Smooth muscle cell (in vitro differentiated cells): ENCODE results near the gene SYNGR3. TPM values are rescaled to one million over a fixed set of nuclear protein-coding genes. Genes with fewer than 3 reads are reported as not detected.

Experiments
- DNase-seq: peaks from one replicate; lab custom pipeline; 2025; ENCODE audit not compliant: unreplicated experiment; lab: John Stamatoyannopoulos, UW
- H2AFZ ChIP-seq: fragments of 200-600 bp; sonication (generic); 2 replicates; pipeline ENCODE4 v1.6.0; 2016; ENCODE audit warnings: antibody characterized with exemption, low read depth, mild to moderate bottlenecking
- H3F3A ChIP-seq: fragments of 200-600 bp; sonication (generic); 2 replicates; pipeline ENCODE4 v1.6.0; 2017; ENCODE audit warnings: antibody characterized with exemption, low read depth
- H3K27ac ChIP-seq: fragments of 200-600 bp; sonication (generic); 2 replicates; pipeline ENCODE4 v1.5.1; 2016; ENCODE audit warnings: low read depth, mild to moderate bottlenecking
- H3K27me3 ChIP-seq: fragments of 200-600 bp; sonication (generic); 2 replicates; pipeline ENCODE4 v1.6.1; 2016; ENCODE audit warnings: low read depth, mild to moderate bottlenecking
- H3K36me3 ChIP-seq: fragments of 200-600 bp; sonication (generic); 2 replicates; pipeline ENCODE4 v1.5.1; 2016; ENCODE audit warnings: low read depth
- H3K4me1 ChIP-seq: fragments of 200-600 bp; sonication (generic); 2 replicates; pipeline ENCODE4 v1.5.1; 2016; ENCODE audit warnings: low read depth
- H3K4me2 ChIP-seq: fragments of 200-600 bp; sonication (generic); 2 replicates; pipeline ENCODE4 v1.6.0; 2016; ENCODE audit warnings: mild to moderate bottlenecking
- H3K4me3 ChIP-seq: fragments of 200-600 bp; sonication (generic); 2 replicates; pipeline ENCODE4 v1.5.1; 2016; ENCODE audit warnings: mild to moderate bottlenecking
- H3K79me2 ChIP-seq: fragments of 200-600 bp; sonication (generic); 2 replicates; pipeline ENCODE4 v1.6.0; 2016; ENCODE audit warnings: low read depth, mild to moderate bottlenecking
- H3K9ac ChIP-seq: fragments of 200-600 bp; sonication (generic); 2 replicates; pipeline ENCODE4 v1.6.0; 2016; ENCODE audit warnings: low read depth
- H3K9me3 ChIP-seq: fragments of 200-600 bp; sonication (generic); replicated peaks from 2 replicates; pipeline ENCODE4 v1.5.1; 2016; ENCODE audit warnings: low read depth
- H4K20me1 ChIP-seq: fragments of 200-600 bp; sonication (generic); 2 replicates; pipeline ENCODE4 v1.6.0; 2016; ENCODE audit warnings: low read depth
- WGBS: methylation state at CpG from one replicate; pipeline ENCODE4 v1.1.7; 2016; ENCODE audit warnings: low lambda C conversion rate; 5-methylcytosine and 5-hydroxymethylcytosine counted together
- polyA plus RNA-seq: library from polyadenylated mRNA; unstranded; fragments of >200 nt; fragmentation: Nextera tagmentation; extraction: Ambion mirVana; gene quantifications from 2 replicates; pipeline ENCODE4 v1.2.1, GENCODE V29; 2016
- total RNA-seq: library from RNA; depleted of rRNA; stranded (reverse); fragments of >200 nt; gene quantifications from 2 replicates; pipeline ENCODE4 v1.2.3, GENCODE V29; 2014
- TF ChIP-seq, protein P1 (sequence below): fragments of 200-600 bp; sonication (generic); IDR thresholded peaks from 2 replicates; pipeline ENCODE4 v1.5.1; 2017; ENCODE audit warnings: borderline replicate concordance, mild to moderate bottlenecking, antibody characterized with exemption; ENCODE audit not compliant: insufficient read depth, poor library complexity, severe bottlenecking

Gene SYNGR3
- total and polyA plus RNA-seq, 2 experiments from 2014 or later: 3.0 to 8.7 TPM

DNA sequence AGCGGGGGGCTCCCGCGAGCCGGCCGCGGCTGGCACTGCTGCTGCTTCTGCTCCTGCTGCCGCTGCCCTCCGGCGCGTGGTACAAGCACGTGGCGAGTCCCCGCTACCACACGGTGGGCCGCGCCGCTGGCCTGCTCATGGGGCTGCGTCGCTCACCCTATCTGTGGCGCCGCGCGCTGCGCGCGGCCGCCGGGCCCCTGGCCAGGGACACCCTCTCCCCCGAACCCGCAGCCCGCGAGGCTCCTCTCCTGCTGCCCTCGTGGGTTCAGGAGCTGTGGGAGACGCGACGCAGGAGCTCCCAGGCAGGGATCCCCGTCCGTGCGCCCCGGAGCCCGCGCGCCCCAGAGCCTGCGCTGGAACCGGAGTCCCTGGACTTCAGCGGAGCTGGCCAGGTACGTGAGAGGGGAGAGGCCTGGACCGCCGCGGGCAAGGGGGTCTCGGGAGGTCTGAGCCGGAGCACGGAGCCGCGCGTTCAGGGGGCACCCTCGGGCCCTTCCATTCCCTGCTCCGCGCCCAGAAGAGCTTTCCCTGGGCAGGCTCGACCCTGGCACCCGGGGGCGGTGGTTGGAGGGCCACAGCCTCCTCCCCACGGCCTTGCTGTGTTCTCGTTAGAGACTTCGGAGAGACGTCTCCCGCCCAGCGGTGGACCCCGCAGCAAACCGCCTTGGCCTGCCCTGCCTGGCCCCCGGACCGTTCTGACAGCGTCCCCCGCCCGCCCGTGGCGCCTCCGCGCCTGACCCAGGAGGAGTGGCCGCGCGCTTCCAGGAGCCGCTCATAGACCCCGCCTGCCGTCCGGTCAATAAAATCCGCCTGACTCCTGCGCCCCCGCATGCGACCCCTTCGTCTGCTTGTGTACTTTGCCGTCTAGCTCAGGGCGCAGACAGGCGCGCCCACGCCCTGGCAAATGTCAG is 30.4 kb downstream of the SYNGR3 start:
- peaks cover 15% of the 10 kb centered on the region for H3K4me1 ChIP-seq
- no peaks in the 10 kb centered on the region for H3K36me3 ChIP-seq
- no peaks in the 10 kb centered on the region for H4K20me1 ChIP-seq
- H3K79me2 ChIP-seq: no peaks in the 10 kb centered on the region
- DNase-seq: no peak
- H3K27ac ChIP-seq: no peak overlapping the region
- 3% methylated on average over 89 of the region's 96 CpGs for WGBS
- no peak overlapping the region for H3K9ac ChIP-seq
- peak overlapping the region; percentile 62 for H2AFZ ChIP-seq
- TF ChIP-seq, protein P1, sequence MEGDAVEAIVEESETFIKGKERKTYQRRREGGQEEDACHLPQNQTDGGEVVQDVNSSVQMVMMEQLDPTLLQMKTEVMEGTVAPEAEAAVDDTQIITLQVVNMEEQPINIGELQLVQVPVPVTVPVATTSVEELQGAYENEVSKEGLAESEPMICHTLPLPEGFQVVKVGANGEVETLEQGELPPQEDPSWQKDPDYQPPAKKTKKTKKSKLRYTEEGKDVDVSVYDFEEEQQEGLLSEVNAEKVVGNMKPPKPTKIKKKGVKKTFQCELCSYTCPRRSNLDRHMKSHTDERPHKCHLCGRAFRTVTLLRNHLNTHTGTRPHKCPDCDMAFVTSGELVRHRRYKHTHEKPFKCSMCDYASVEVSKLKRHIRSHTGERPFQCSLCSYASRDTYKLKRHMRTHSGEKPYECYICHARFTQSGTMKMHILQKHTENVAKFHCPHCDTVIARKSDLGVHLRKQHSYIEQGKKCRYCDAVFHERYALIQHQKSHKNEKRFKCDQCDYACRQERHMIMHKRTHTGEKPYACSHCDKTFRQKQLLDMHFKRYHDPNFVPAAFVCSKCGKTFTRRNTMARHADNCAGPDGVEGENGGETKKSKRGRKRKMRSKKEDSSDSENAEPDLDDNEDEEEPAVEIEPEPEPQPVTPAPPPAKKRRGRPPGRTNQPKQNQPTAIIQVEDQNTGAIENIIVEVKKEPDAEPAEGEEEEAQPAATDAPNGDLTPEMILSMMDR: no peak
- H3F3A ChIP-seq: no peaks in the 10 kb centered on the region
- no peaks in the 10 kb centered on the region for H3K27me3 ChIP-seq
- peak overlapping the region; percentile 88 for H3K4me2 ChIP-seq
- no peaks in the 10 kb centered on the region for H3K9me3 ChIP-seq
- peak overlapping the region; percentile 38 for H3K4me3 ChIP-seq

DNA sequence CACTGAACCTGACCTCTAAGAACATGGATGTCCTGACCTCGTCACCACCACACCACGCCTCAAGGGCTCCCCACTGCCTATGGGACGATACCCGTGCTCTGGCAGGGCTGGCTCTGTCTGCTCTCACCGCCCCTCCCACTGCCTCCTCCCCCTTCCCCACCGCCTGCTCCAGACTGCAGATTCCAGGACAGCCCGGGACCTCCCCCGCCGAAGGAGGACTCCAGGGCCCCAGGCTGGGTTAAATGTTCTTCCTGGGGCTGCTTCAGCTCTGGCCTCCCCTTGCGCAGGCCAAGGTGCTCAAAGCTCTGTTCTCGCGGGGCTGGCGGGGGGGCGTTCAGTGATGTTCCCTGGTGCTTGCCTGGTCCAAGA is 32.9 kb downstream of the SYNGR3 start:
- Histone ChIP-seq H3F3A (no peaks in the 10 kb centered on the region), H3K4me1 (peaks cover 20% of the 10 kb centered on the region), H2AFZ (peak overlapping the region; percentile 75), H4K20me1 (no peaks in the 10 kb centered on the region), H3K36me3 (no peaks in the 10 kb centered on the region), H3K79me2 (peaks cover 7% of the 10 kb centered on the region), H3K27ac (no peak overlapping the region), H3K27me3 (no peaks in the 10 kb centered on the region), H3K9me3 (no peaks in the 10 kb centered on the region), H3K4me3 (peak overlapping the region; percentile 38), H3K9ac (no peak overlapping the region), H3K4me2 (peak overlapping the region; percentile 82)
- TF ChIP-seq, protein P1: no peak
- peak; percentile 85 for DNase-seq
- WGBS: 8% methylated on average over 11 of the region's 14 CpGs

- H3K36me3 ChIP-seq: no peaks in the 10 kb centered on the region
- no peaks in the 10 kb centered on the region for H3K27me3 ChIP-seq
- H3K9ac ChIP-seq: no peak overlapping the region
- H3F3A ChIP-seq: no peaks in the 10 kb centered on the region
- peaks cover 23% of the 10 kb centered on the region for H3K4me1 ChIP-seq
- peak overlapping the region; percentile 76 for H2AFZ ChIP-seq
- DNase-seq: peak; percentile 94
- H4K20me1 ChIP-seq: peaks cover 6% of the 10 kb centered on the region
- 10% methylated on average over 42 of the region's 53 CpGs for WGBS
- H3K79me2 ChIP-seq: peaks cover 12% of the 10 kb centered on the region
- peak overlapping the region; percentile 40 for H3K27ac ChIP-seq
- H3K4me3 ChIP-seq: peak overlapping the region; percentile 38
- TF ChIP-seq, protein P1: peak; percentile 98
- no peaks in the 10 kb centered on the region for H3K9me3 ChIP-seq
- H3K4me2 ChIP-seq: peak overlapping the region; percentile 82
Measured at GRCh38 chr16:2023092-2024031, 33.6 kb downstream of the SYNGR3 start.
